ENCODE results near the gene CHST12. TPM values are rescaled to one million over a fixed set of nuclear protein-coding genes. Genes with fewer than 3 reads are reported as not detected.

The CHST12 gene
- total RNA-seq: 13.5 TPM
- long read RNA-seq, full-length matches to known transcripts: 17 of 26 reads
- long read RNA-seq, partial matches to known transcripts: 3 of 26 reads
- long read RNA-seq, other reads (novel, unspliced or antisense): 6 of 26 reads

- intact Hi-C loops (cut with DNase I): no loop called here
- DNase-seq (ENCODE audit: missing footprints) (peak; percentile 97), ATAC-seq (peak; percentile 91)
Observed at GRCh38 chr7:2403014-2403717, at the start of gene CHST12. Gene CHST12, plus strand, starts transcription at chr7:2403611. Its CDS starts 29,029 bp downstream, at chr7:2432640.

- peak; percentile 95 for DNase-seq (ENCODE audit: missing footprints)
- intact Hi-C loops (cut with DNase I): loop anchor here (10.0 kb wide), 1 partner anchor 249 kb away; no protein-coding TSS in a partner anchor
- ATAC-seq: peak; percentile 91
Observed at GRCh38 chr7:2353936-2354185, 49.5 kb upstream of the CHST12 start.

GRCh38 chr7:2354186-2354938 is 49.0 kb upstream of the CHST12 start, which contains the start of gene EIF3B:
Gene EIF3B, plus strand, starts transcription at chr7:2354827. Its CDS starts 95 bp downstream, at chr7:2354922.
- intact Hi-C loops (cut with DNase I): loop anchor here (10.0 kb wide), 1 partner anchor 250 kb away; no protein-coding TSS in a partner anchor
- DNase-seq (ENCODE audit: missing footprints): peak; percentile 97

GRCh38 chr7:2354939-2355704 is 48.3 kb upstream of the CHST12 start:
- ATAC-seq (no peak), DNase-seq (ENCODE audit: missing footprints) (no peak)
- intact Hi-C loops (cut with DNase I): loop anchor here (10.0 kb wide), 1 partner anchor 250 kb away; no protein-coding TSS in a partner anchor

More at GRCh38 chr7:2354186-2354938, 49.0 kb upstream of the CHST12 start, which contains the start of gene EIF3B:
- ATAC-seq: peak; percentile 96

DNA sequence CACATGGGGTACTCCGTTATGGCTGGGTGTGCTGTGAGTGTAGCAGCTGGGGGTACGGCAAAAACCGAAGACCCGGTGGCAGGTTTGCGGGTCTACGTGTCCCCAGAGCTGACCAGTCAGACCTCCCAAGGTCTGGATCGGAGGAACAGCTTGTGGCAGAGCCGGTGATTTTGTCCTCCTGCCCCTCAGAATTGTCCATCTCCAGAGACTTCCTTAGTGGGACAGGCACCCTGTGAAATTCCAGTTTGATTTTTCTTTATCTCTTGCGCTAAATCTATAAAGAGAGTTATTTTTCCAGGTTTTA is 47.8 kb upstream of the CHST12 start:
- DNase-seq (ENCODE audit: missing footprints): no peak
- intact Hi-C loops (cut with DNase I): loop anchor here (10.0 kb wide), 1 partner anchor 251 kb away; no protein-coding TSS in a partner anchor

GRCh38 chr7:2357165-2357564 is 46.2 kb upstream of the CHST12 start:
- intact Hi-C loops (cut with DNase I): loop anchor here (10.0 kb wide), 1 partner anchor 252 kb away; no protein-coding TSS in a partner anchor
- ATAC-seq: no peak
- no peak for DNase-seq (ENCODE audit: missing footprints)

More for the DNA sequence above, 47.8 kb upstream of the CHST12 start:
- no peak for ATAC-seq

DNA sequence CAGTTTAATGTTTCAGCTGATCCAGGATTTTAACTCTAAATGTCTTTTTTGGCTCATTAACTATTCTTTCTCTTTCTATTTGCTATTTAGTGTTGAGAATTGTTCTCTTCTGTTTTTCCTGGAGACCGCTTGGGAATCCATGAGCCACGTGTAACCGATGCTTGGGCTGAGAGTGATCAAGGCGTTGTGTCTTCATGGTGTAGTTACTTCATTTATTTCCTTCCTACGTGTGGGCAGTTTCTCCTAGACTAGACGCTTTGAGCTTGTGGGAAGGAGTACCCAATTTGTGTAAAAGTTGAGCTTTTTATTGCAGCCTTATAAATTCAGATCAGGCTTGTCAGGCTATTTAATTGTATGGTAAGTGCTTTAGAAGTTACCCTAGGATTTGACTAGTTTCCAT is 45.8 kb upstream of the CHST12 start:
- no peak for DNase-seq (ENCODE audit: missing footprints)
- ATAC-seq: no peak
- intact Hi-C loops (cut with DNase I): loop anchor here (10.0 kb wide), 1 partner anchor 253 kb away; no protein-coding TSS in a partner anchor

DNA sequence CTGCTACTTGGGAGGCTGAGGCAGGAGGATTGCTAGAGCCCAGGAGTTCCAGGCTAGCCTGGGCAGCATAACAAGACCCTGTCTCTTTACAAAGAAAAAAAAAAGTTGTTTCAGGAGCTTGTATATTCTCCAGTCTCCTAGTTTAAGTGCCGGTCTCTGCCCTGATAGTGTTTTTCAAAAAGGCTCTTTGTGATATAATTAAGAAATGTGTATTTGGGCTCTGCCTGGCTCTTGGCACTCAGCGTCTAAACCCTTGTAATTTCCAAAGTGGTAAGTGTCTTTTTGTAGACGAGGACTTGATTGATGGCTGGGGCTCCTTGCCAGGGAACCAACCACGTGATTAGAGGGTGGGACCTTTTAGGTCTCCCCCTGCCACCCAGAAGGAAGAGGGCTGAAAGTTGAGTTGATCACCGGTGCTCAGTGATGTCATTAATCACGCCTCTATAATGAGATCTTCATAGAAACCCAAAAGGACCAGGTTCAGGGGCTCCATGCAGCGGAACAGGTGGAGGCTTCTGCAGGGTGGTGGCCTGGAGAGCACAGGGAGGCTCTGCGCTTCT is 44.4 kb upstream of the CHST12 start:
- DNase-seq (ENCODE audit: missing footprints): no peak
- intact Hi-C loops (cut with DNase I): loop anchor here (10.0 kb wide), 1 partner anchor 254 kb away; no protein-coding TSS in a partner anchor
- no peak for ATAC-seq

DNA sequence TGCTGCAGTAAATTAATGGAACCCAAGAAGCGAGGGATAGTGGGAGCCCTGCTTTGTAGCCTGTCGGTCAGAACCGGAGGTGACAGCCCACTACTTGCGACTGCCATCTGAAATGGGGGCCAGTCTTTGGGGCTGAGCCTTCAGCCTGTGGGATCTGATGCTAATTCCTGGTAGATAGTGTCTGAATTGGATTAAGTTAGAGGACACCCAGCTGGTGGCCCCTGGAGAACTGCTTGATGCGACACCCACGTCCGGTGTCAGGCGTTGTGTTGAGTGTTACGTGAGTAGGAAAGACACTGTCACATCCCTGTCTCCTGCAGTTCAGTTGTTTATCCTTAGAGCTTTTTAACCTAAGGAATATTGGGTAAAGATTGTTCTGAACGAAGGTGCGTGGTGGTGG is 43.8 kb upstream of the CHST12 start:
- no peak for DNase-seq (ENCODE audit: missing footprints)
- ATAC-seq: no peak
- intact Hi-C loops (cut with DNase I): loop anchor here (10.0 kb wide), 1 partner anchor 255 kb away; no protein-coding TSS in a partner anchor

GRCh38 chr7:2360796-2361195 is 42.6 kb upstream of the CHST12 start:
- no peak for ATAC-seq
- intact Hi-C loops (cut with DNase I): no loop called here
- no peak for DNase-seq (ENCODE audit: missing footprints)

DNA sequence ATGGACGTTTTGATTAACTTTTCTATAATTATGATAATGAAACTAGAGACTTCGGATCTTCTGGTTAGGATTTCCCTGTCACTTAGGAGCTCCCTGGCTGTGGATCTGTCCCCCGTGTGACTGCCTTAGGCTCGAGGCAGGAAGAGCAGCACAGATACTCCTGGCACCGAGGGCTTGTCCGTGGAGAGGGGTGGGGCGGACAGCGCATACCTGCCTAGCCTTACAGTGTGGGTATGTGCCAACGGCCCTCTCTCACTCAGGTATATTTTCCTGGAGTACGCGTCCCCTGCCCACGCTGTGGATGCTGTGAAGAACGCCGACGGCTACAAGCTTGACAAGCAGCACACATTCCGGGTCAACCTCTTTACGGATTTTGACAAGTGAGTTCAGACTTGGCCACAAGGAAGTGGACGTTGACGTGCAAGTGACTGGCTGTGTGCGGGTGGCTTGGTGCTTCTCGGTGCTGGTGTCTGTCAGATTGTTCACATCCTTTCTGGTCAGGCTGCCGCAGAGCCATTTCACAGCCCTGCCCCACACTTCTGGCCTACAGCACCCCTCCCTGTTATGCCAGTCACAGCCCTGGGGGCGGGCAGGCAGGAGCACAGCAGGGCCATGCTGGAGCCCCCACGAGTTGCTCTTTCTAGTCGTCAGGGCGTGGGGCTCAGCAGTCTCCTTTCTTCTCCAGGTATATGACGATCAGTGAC is 40.9 kb upstream of the CHST12 start:
- no peak for DNase-seq (ENCODE audit: missing footprints)
- intact Hi-C loops (cut with DNase I): no loop called here
- ATAC-seq: no peak

DNA sequence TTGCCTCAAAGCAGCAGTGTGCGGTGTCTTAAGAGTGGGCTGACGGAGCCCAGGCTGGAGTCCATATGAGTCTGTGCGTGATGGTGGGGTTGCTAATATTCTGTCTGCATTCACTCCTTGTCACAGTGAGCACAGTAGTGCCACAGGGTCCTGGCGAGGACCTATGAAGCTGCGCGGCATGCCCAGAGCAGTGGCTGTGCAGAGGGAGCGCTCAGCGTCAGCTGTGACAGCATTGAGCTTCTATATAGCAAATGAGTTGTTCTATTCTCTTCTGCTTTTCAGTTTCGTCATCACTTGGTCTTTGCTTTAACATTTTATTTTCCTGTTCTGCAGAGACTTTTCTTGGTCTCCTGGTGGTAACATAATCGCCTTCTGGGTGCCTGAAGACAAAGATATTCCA is 34.3 kb upstream of the CHST12 start:
- no peak for DNase-seq (ENCODE audit: missing footprints)
- no peak for ATAC-seq
- intact Hi-C loops (cut with DNase I): no loop called here

DNA sequence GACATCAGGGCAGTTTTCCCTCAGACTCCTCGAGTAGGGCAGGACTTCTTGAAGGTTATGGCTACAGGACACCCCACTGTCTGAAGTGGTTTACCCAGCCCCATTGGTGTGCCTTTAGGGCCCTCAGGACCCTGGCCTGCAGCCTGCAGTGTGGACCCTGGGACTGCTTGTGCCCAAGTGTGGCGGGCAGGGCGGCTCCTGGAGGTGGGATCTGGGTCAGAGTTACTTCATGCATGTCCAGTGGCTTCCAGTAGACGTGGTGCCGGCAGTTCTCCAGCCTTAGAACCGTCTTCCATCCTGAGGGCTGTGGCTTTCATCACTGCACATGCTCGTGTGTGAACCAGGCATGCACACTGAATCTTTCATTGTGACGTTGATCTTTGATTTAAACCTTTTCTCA is 32.1 kb upstream of the CHST12 start:
- ATAC-seq (no peak), DNase-seq (ENCODE audit: missing footprints) (no peak)
- intact Hi-C loops (cut with DNase I): no loop called here

DNA sequence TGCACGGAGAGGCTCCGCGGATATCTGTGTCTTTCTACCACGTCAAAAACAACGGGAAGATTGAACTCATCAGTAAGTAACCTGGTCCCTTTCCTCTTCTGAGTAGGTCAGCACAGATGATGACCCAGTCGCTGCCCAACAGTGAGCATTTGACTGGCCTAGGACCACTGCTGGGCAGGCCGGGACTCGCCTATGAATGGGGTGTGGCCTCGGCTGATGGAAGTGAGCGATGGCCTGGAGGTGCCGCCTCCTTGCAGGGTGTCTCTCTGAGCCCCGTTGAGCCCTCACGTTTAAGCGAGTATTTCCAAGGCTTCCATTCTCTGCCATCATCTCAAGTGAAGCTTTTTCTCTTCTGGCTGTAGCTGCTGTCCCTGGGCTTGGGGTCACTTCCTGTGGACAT is 30.7 kb upstream of the CHST12 start:
- no peak for ATAC-seq
- intact Hi-C loops (cut with DNase I): no loop called here

GRCh38 chr7:2373124-2373556 is 30.3 kb upstream of the CHST12 start:
- DNase-seq (ENCODE audit: missing footprints): no peak
- intact Hi-C loops (cut with DNase I): no loop called here
- ATAC-seq: no peak

More for the DNA sequence above, 30.7 kb upstream of the CHST12 start:
- no peak for DNase-seq (ENCODE audit: missing footprints)

GRCh38 chr7:2373646-2374045 is 29.8 kb upstream of the CHST12 start:
- DNase-seq (ENCODE audit: missing footprints) (no peak), ATAC-seq (no peak)
- intact Hi-C loops (cut with DNase I): no loop called here

- ATAC-seq (no peak), DNase-seq (ENCODE audit: missing footprints) (no peak)
- intact Hi-C loops (cut with DNase I): no loop called here
Observed at GRCh38 chr7:2374401-2374800, 29.0 kb upstream of the CHST12 start.
